Stimulated activated memory B cell treated with anti-CD40 and anti-IgM and Interleukin-4, amounts not matched to agents 10 μg/mL and 1 μg/mL and 100 μg/mL, for 72 hours (primary cell): ENCODE measurements around the gene CNOT2.

Source experiments
- ATAC-seq: fragments of 150-1000 bp; cut with Tn5 transposase; 2 replicates; pipeline ENCODE4 v1.10.0; 2021
- H3K27ac Mint-ChIP-seq: one replicate; pipeline ENCODE4 v1.8.0; 2022; ENCODE audit warnings: mild to moderate bottlenecking, mixed read lengths
- H3K27me3 Mint-ChIP-seq: one replicate; pipeline ENCODE4 v1.8.0; 2022; ENCODE audit warnings: mixed read lengths
- H3K36me3 Mint-ChIP-seq: one replicate; pipeline ENCODE4 v1.8.0; 2022; ENCODE audit warnings: mixed read lengths
- H3K4me1 Mint-ChIP-seq: one replicate; pipeline ENCODE4 v1.8.0; 2022; ENCODE audit warnings: mixed read lengths
- H3K4me3 Mint-ChIP-seq: one replicate; pipeline ENCODE4 v1.8.0; 2022; ENCODE audit warnings: mild to moderate bottlenecking, moderate library complexity, mixed read lengths
- H3K9me3 Mint-ChIP-seq: one replicate; pipeline ENCODE4 v1.8.0; 2022; ENCODE audit warnings: mixed read lengths

Gene CNOT2

DNA sequence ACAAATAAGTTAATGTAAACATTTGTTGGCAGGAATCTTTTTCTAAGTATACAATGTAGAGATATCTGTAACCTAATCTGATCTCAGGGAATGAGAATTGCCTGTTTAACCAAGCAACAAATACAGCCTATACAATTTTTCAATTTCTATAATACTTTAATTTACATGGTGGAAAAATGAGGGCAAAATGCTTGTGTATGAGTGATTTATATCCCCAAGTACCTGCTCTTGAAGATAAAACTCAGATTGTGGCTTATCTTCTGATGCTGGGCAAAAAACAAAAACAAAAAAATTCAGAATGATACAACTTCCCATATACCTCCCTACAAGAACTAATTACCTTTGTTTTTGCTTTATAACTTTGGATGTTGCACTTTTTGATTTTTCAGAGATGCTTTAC is 2.2 kb downstream of the CNOT2 start:
- Mint-ChIP-seq H3K4me1 (peaks cover 59% of the 10 kb centered on the region), H3K36me3 (peaks cover 13% of the 10 kb centered on the region), H3K27ac (no peak overlapping the region), H3K27me3 (no peaks in the 10 kb centered on the region), H3K4me3 (no peak overlapping the region), H3K9me3 (no peaks in the 10 kb centered on the region)
- ATAC-seq: no peak

- no peaks in the 10 kb centered on the region for H3K27me3 Mint-ChIP-seq
- no peak overlapping the region for H3K27ac Mint-ChIP-seq
- no peaks in the 10 kb centered on the region for H3K9me3 Mint-ChIP-seq
- H3K4me1 Mint-ChIP-seq: peaks cover 63% of the 10 kb centered on the region
- no peak for ATAC-seq
- H3K36me3 Mint-ChIP-seq: peaks cover 7% of the 10 kb centered on the region
- H3K4me3 Mint-ChIP-seq: no peak overlapping the region
Measured at GRCh38 chr12:70246580-70246979, 3.3 kb downstream of the CNOT2 start.

- no peaks in the 10 kb centered on the region for H3K27me3 Mint-ChIP-seq
- H3K36me3 Mint-ChIP-seq: peaks cover 7% of the 10 kb centered on the region
- H3K27ac Mint-ChIP-seq: peak overlapping the region; percentile 28
- H3K9me3 Mint-ChIP-seq: no peaks in the 10 kb centered on the region
- H3K4me1 Mint-ChIP-seq: peaks cover 62% of the 10 kb centered on the region
- H3K4me3 Mint-ChIP-seq: no peak overlapping the region
- no peak for ATAC-seq
Measured at GRCh38 chr12:70247653-70248199, 4.5 kb downstream of the CNOT2 start.

DNA sequence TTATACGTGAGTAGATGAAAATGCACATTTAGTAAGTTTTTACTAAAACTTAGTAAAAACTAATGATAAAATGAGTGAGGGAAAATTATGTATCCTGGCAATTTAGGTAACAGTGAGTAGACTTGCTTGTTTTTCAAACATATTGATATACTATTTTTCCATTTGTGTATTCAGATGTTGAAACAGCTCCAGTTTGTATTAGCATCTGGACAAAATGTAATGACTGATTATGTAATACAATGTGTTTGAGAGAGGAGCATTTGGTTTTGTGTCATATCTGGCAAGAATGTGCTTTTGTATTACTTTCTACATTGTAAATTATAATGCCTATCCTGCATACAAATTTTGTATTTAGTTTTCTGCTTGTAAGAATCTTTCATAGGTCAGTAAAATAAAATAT is 5.6 kb downstream of the CNOT2 start:
- no peaks in the 10 kb centered on the region for H3K27me3 Mint-ChIP-seq
- no peak overlapping the region for H3K4me3 Mint-ChIP-seq
- peaks cover 7% of the 10 kb centered on the region for H3K36me3 Mint-ChIP-seq
- peaks cover 68% of the 10 kb centered on the region for H3K4me1 Mint-ChIP-seq
- no peak for ATAC-seq
- no peaks in the 10 kb centered on the region for H3K9me3 Mint-ChIP-seq
- H3K27ac Mint-ChIP-seq: no peak overlapping the region

DNA sequence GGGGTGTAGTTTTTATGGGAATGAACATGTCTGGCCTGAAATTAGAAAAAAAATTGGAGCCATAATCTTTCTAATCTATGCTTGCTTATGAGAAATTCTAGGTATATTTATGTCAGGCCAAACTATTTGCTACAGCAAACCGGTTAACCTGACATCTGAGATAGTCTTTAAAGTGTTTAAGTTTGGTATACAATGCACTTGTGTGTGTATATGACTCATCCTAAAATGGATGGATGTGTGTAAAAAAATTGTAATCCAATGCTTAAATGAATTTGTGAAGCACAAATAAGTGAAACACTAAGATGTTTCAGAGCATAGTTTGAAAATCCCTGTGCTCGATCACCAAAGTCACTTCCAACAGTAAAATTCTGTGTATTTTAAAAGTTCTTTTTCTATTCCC is 6.7 kb downstream of the CNOT2 start:
- no peak for ATAC-seq
- Mint-ChIP-seq H3K9me3 (no peaks in the 10 kb centered on the region), H3K27ac (peak overlapping the region; percentile 28), H3K36me3 (peaks cover 7% of the 10 kb centered on the region), H3K27me3 (no peaks in the 10 kb centered on the region), H3K4me1 (peaks cover 68% of the 10 kb centered on the region), H3K4me3 (no peak overlapping the region)

GRCh38 chr12:70251226-70251625 is 8.0 kb downstream of the CNOT2 start:
- Mint-ChIP-seq H3K4me3 (no peak overlapping the region), H3K9me3 (no peaks in the 10 kb centered on the region), H3K27ac (no peak overlapping the region), H3K4me1 (peaks cover 67% of the 10 kb centered on the region), H3K36me3 (peaks cover 7% of the 10 kb centered on the region), H3K27me3 (no peaks in the 10 kb centered on the region)
- no peak for ATAC-seq

DNA sequence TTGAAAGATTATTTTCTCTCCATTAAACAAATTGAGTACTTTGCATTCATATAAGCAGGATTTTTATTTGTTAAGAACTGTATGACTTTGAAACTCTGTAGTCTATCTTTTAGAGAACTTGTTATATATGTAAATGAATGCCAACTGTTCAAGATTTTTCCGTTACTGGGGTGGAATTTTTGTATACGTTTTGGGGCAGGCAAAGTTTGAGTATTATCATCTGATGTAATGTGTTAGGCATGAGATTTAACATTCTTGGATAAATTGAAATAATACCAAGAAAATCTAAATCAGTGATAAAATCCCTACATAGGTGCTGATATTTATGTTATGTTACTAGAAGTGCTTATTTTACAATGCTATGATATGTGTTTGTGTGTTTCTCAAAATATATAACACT is 8.4 kb downstream of the CNOT2 start:
- H3K27me3 Mint-ChIP-seq: no peaks in the 10 kb centered on the region
- no peaks in the 10 kb centered on the region for H3K9me3 Mint-ChIP-seq
- no peak overlapping the region for H3K27ac Mint-ChIP-seq
- no peak overlapping the region for H3K4me3 Mint-ChIP-seq
- H3K36me3 Mint-ChIP-seq: peaks cover 7% of the 10 kb centered on the region
- no peak for ATAC-seq
- H3K4me1 Mint-ChIP-seq: peaks cover 67% of the 10 kb centered on the region

DNA sequence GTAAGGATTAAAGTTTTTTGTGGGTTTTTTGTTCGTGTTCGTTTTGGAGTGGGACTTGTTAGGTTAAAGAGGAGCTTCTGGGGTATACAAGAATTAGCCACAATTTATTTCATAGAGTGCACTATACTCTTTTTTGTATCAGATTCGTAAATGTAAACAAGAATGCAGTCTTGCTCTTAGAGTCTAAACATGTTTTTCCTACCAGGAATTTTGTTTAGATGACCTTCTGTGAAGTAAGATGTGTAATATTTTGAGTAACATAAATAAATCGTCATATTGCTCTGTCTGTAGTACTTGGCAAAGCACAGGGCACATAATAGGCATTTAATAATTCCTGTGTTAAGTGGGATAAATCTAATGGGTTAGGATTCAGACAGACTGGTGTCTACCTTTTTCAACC is 9.6 kb downstream of the CNOT2 start:
- H3K27ac Mint-ChIP-seq: no peak overlapping the region
- H3K9me3 Mint-ChIP-seq: no peaks in the 10 kb centered on the region
- ATAC-seq: no peak
- no peaks in the 10 kb centered on the region for H3K27me3 Mint-ChIP-seq
- no peak overlapping the region for H3K4me3 Mint-ChIP-seq
- no peaks in the 10 kb centered on the region for H3K36me3 Mint-ChIP-seq
- peaks cover 63% of the 10 kb centered on the region for H3K4me1 Mint-ChIP-seq

DNA sequence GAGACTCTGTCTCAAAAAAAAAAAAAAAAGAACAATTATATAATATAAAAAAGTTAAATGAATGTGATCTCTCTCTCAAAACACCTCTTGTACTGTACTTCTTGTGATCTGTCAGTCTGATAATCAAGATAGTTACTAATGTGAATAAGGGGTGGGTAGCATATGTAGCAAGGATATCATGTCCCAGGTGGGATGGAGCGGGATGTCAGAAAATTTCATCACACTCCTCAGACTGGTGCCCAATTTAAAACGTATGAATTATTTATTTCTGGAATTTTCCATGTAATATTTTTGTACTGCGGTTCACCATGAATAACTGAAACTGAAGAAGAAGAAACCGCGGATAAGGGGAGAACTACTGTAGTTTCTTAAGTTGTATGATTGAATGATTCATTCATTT is 11.0 kb downstream of the CNOT2 start:
- H3K4me1 Mint-ChIP-seq: peaks cover 63% of the 10 kb centered on the region
- no peaks in the 10 kb centered on the region for H3K27me3 Mint-ChIP-seq
- H3K9me3 Mint-ChIP-seq: no peaks in the 10 kb centered on the region
- H3K27ac Mint-ChIP-seq: peak overlapping the region; percentile 62
- no peaks in the 10 kb centered on the region for H3K36me3 Mint-ChIP-seq
- ATAC-seq: no peak
- H3K4me3 Mint-ChIP-seq: no peak overlapping the region

- peaks cover 69% of the 10 kb centered on the region for H3K4me1 Mint-ChIP-seq
- H3K4me3 Mint-ChIP-seq: no peak overlapping the region
- ATAC-seq: no peak
- no peaks in the 10 kb centered on the region for H3K36me3 Mint-ChIP-seq
- H3K9me3 Mint-ChIP-seq: no peaks in the 10 kb centered on the region
- H3K27ac Mint-ChIP-seq: peak overlapping the region; percentile 62
- no peaks in the 10 kb centered on the region for H3K27me3 Mint-ChIP-seq
Measured at GRCh38 chr12:70254846-70255245, 11.6 kb downstream of the CNOT2 start.

DNA sequence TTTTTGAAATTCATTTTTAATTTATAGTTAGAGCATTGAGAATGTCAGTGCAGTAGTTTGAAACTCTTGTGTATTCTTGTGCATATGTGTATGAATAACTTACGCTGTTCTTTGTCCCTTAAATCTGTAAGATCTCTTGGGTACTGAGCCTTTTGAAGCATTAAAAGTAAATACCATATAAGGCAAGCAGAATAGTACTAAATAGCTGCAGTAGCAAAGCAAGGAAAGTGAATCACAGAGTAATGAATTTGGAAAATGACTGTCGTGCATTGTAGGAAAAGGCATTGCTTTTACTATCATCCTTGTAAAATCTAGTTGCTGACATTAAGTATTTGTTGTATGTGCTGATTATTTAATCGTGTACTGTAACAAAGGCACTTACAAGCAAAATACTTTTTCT is 12.1 kb downstream of the CNOT2 start:
- peaks cover 69% of the 10 kb centered on the region for H3K4me1 Mint-ChIP-seq
- ATAC-seq: no peak
- peak overlapping the region; percentile 62 for H3K27ac Mint-ChIP-seq
- no peaks in the 10 kb centered on the region for H3K36me3 Mint-ChIP-seq
- no peaks in the 10 kb centered on the region for H3K27me3 Mint-ChIP-seq
- H3K4me3 Mint-ChIP-seq: no peak overlapping the region
- no peaks in the 10 kb centered on the region for H3K9me3 Mint-ChIP-seq

- Mint-ChIP-seq H3K27ac (no peak overlapping the region), H3K36me3 (peaks cover 21% of the 10 kb centered on the region), H3K4me1 (peaks cover 79% of the 10 kb centered on the region), H3K27me3 (no peaks in the 10 kb centered on the region), H3K9me3 (no peaks in the 10 kb centered on the region), H3K4me3 (no peak overlapping the region)
- ATAC-seq: no peak
Measured at GRCh38 chr12:70258605-70259403, 15.6 kb downstream of the CNOT2 start.

DNA sequence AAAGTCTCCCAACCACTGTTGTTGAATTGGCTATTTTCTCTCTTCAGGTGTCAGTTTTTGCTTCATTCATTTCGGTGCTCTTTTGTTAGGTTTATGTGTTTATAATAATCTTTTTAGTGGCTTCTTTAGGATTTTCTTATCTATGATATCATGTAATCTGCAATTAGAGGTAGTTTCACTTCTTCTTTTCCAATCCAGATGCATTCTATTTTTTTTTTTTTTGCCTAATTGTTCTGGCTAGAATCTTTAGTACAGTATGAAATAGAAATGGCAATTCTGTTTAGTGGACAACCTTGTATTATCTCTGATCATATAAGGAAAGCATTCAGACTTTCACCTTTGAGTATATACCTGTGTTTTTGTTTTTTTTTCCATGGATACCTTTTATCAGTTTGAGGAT is 17.4 kb downstream of the CNOT2 start:
- H3K27ac Mint-ChIP-seq: peak overlapping the region; percentile 53
- no peaks in the 10 kb centered on the region for H3K9me3 Mint-ChIP-seq
- ATAC-seq: peak; percentile 43
- H3K27me3 Mint-ChIP-seq: no peaks in the 10 kb centered on the region
- H3K36me3 Mint-ChIP-seq: peaks cover 27% of the 10 kb centered on the region
- H3K4me3 Mint-ChIP-seq: no peak overlapping the region
- peaks cover 82% of the 10 kb centered on the region for H3K4me1 Mint-ChIP-seq

- no peak overlapping the region for H3K27ac Mint-ChIP-seq
- H3K27me3 Mint-ChIP-seq: no peaks in the 10 kb centered on the region
- H3K4me3 Mint-ChIP-seq: no peak overlapping the region
- H3K4me1 Mint-ChIP-seq: peaks cover 88% of the 10 kb centered on the region
- no peaks in the 10 kb centered on the region for H3K9me3 Mint-ChIP-seq
- no peak for ATAC-seq
- H3K36me3 Mint-ChIP-seq: peaks cover 33% of the 10 kb centered on the region
Measured at GRCh38 chr12:70264067-70264867, 21.0 kb downstream of the CNOT2 start.

GRCh38 chr12:70265132-70265531 is 21.9 kb downstream of the CNOT2 start:
- peak overlapping the region; percentile 28 for H3K27ac Mint-ChIP-seq
- no peaks in the 10 kb centered on the region for H3K9me3 Mint-ChIP-seq
- no peak for ATAC-seq
- peaks cover 33% of the 10 kb centered on the region for H3K36me3 Mint-ChIP-seq
- no peak overlapping the region for H3K4me3 Mint-ChIP-seq
- H3K4me1 Mint-ChIP-seq: peaks cover 84% of the 10 kb centered on the region
- no peaks in the 10 kb centered on the region for H3K27me3 Mint-ChIP-seq

DNA sequence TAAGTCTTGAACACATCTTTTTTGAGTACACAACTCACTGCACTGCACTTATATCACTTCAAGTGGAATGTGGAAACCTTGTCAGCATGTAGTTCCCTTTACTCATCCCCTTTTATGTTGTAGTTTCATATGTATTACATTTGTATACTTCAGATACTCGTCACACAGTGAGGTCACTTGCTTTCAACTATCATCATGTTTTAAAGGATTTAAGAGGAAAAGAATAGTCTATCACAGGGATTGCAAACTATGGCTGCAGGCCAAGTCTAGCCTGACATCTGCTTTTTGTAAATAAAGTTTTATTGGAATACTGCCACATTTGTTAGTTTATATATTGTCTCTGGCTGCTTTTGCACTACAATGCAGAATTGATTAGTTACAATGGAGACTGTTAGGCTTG is 24.3 kb downstream of the CNOT2 start:
- no peak for ATAC-seq
- Mint-ChIP-seq H3K27me3 (no peaks in the 10 kb centered on the region), H3K27ac (no peak overlapping the region), H3K4me3 (no peak overlapping the region), H3K36me3 (peaks cover 26% of the 10 kb centered on the region), H3K4me1 (peaks cover 80% of the 10 kb centered on the region), H3K9me3 (no peaks in the 10 kb centered on the region)
